GM12892 (cell line): ENCODE data around the gene GLA.

Source experiments
- DNase-seq: peaks from one replicate; pipeline ENCODE4 v3.0.0; 2011; ENCODE audit not compliant: insufficient read length
- FAIRE-seq: peaks from 2 replicates; lab custom pipeline; 2011; peaks lifted over from hg19 to GRCh38; lab: Jason Lieb, UNC
- POLR2A ChIP-seq: IDR thresholded peaks from 2 replicates; pipeline ENCODE4 v1.6.1; 2011; ENCODE audit warnings: low read depth, low read length, control low read depth
- POLR2AphosphoS5 ChIP-seq: IDR thresholded peaks from 2 replicates; pipeline ENCODE4 v1.6.1; 2011; ENCODE audit warnings: low read depth, low read length, control low read depth
- TAF1 ChIP-seq: IDR thresholded peaks from 2 replicates; pipeline ENCODE4 v1.6.1; 2011; ENCODE audit warnings: low read depth, mild to moderate bottlenecking, control low read depth, low read length, borderline replicate concordance

The GLA gene

GRCh38 chrX:101370888-101371504 is 36.7 kb downstream of the GLA start:
- no peak for TF ChIP-seq POLR2A
- no peak for TF ChIP-seq TAF1
- no peak for TF ChIP-seq POLR2AphosphoS5
- FAIRE-seq (peak; percentile 77), DNase-seq (no peak)

- TF ChIP-seq TAF1 (no peak), POLR2AphosphoS5 (no peak), POLR2A (no peak)
- no peak for FAIRE-seq
Measured at GRCh38 chrX:101369687-101370086, 38.0 kb downstream of the GLA start.

GRCh38 chrX:101368800-101369199 is 38.9 kb downstream of the GLA start:
- no peak for FAIRE-seq
- DNase-seq = no peak
- TF ChIP-seq POLR2AphosphoS5 (no peak), POLR2A (no peak), TAF1 (no peak)

More at GRCh38 chrX:101369687-101370086, 38.0 kb downstream of the GLA start:
- no peak for DNase-seq

- no peak for DNase-seq
- no peak for FAIRE-seq
- TF ChIP-seq TAF1 (no peak), POLR2AphosphoS5 (no peak), POLR2A (no peak)
Measured at GRCh38 chrX:101365301-101365795, 42.4 kb downstream of the GLA start.

GRCh38 chrX:101362757-101363156 is 45.0 kb downstream of the GLA start:
- TF ChIP-seq POLR2A (no peak), TAF1 (no peak), POLR2AphosphoS5 (no peak)
- DNase-seq (no peak), FAIRE-seq (no peak)

DNA sequence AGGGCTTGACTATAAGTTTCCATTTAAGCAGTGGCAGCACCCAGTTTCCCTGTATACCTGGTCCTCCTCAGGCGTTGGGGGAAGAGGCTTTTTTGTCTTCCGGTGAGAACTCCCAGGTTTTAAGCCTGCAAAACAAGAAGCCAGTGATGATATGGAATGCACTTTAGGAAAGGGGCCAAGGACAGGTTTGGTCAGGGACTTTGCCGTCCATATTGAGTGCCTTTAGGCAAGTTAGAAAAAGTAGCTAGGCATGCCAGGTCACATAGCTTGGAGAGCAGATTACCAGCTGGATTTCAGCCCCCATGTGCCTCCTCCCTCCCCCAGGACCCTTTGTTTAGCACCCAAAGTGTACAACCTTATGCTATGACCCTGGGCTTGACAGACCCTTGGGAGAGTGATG is 45.6 kb downstream of the GLA start:
- DNase-seq = no peak
- TF ChIP-seq POLR2AphosphoS5 (no peak), TAF1 (no peak), POLR2A (no peak)
- FAIRE-seq = no peak

- no peak for DNase-seq
Measured at GRCh38 chrX:101360390-101360789, 47.3 kb downstream of the GLA start.

GRCh38 chrX:101359966-101360365 is 47.8 kb downstream of the GLA start:
- FAIRE-seq = no peak
- DNase-seq = no peak
- TF ChIP-seq POLR2AphosphoS5 (no peak), TAF1 (no peak), POLR2A (no peak)

More at GRCh38 chrX:101360390-101360789, 47.3 kb downstream of the GLA start:
- TF ChIP-seq POLR2AphosphoS5 (no peak), TAF1 (no peak), POLR2A (no peak)
- FAIRE-seq = no peak

DNA sequence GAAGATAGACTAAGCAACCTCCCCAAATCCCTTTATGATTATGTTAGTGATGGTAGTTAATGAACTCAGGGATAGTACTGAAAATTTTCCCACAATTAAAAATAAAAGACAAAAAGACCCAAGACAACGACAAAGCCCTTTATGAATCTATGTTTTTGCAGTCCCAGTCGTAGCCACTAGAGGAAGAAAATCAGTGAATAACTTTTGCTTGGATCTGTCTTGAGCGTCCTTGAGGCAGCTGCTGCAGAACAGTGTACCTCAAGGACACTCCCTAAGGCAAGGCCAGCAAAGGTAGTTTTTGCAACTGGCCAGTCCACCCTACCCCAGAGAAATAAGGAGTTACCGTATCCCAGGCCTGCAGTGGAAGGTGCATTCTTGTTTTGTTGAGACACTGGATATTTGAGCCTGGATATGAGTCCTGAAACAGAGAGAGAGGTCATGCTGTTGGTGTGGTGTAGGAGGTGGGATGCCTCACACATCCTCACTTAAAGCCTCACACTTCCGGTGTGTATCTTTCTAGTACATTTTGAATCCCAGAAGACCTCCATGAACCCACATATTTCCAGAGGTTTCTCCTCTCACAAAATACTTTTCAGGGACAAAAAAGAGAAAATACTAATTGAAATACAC is 50.4 kb downstream of the GLA start:
- DNase-seq = no peak
- TF ChIP-seq TAF1 (no peak), POLR2A (no peak), POLR2AphosphoS5 (no peak)
- peak; percentile 14 for FAIRE-seq

GRCh38 chrX:101349193-101349562 is 58.5 kb downstream of the GLA start:
- no peak for FAIRE-seq
- DNase-seq = no peak
- TF ChIP-seq POLR2AphosphoS5 = no peak

GRCh38 chrX:101348452-101349192 is 59.1 kb downstream of the GLA start, which contains the start of gene TIMM8A:
TSS of gene TIMM8A (minus strand) at chrX:101348742. CDS start at chrX:101348664, 78 bp downstream.
- peak; percentile 69 for DNase-seq
- FAIRE-seq = peak; percentile 86
- peak; percentile 87 for TF ChIP-seq POLR2A
- TF ChIP-seq POLR2AphosphoS5 = peak; percentile 90
- TF ChIP-seq TAF1 = no peak
